GM19455 (cell line): ENCODE data around the gene CILP.
A peak's percentile ranks its signal among the peaks of the same experiment; 100 is the strongest.
"Not testable (repeated sequence)": the region's sequence is repeated elsewhere in the genome, so short reads cannot be mapped to it uniquely, and the experiment has no call there.

ENCODE experiments used
- ATAC-seq: cut with Tn5 transposase; IDR thresholded peaks from one replicate; pipeline ENCODE4 v1.9.1; 2021; ENCODE audit not compliant: unreplicated experiment

The CILP gene

DNA sequence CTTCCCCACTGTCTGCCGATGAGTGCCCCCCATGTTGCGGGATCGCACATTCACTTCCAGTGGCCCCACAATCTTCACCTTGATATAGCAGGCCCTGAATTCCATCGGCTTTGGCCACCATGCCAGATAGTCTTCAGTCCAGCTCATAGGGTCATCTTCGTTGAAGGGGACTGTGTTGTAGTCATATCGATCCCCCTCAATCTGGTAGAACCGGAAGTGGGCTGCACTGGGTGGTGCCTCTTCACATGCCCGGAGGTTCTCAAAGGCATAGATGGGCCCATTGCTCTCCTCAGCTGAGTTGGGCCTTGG is 14.0 kb downstream of the CILP start:
- no peak for ATAC-seq

DNA sequence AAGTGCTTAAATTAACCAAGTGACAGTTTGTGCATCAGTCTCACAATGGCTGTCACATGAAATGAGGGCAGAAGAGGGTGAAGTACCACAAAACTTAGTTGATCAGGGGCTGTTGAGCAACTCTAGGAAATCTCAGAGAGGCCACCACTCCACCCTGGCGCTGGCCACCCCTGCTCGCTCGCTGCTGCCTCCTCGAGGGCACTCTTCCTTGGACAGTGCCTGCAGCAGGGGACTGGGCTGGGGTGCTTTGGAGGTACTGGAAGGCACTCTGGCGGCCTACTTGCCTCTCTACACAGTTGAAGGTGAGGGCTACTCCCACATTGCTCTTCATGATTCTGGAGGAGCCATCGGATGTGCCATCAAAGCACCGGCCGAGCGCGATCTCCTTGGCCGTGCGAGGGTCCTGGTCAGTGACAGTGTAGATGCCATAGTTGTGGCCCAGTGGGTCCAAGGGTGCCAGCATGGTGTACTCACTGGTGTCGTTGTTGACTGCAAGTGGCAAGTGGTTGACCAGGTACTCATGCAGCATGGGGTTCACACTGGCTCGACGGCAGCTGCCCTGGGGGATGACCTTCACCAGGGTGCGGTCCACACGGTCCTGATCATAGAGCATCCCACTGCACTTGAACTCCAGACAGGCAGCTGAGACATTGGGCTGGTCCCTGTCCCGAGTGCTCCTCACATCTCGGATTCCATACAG is 14.5 kb downstream of the CILP start:
- no peak for ATAC-seq

GRCh38 chr15:65195548-65195923 is 15.7 kb downstream of the CILP start:
- ATAC-seq, result no peak

GRCh38 chr15:65194826-65195547 is 16.3 kb downstream of the CILP start:
- no peak for ATAC-seq

DNA sequence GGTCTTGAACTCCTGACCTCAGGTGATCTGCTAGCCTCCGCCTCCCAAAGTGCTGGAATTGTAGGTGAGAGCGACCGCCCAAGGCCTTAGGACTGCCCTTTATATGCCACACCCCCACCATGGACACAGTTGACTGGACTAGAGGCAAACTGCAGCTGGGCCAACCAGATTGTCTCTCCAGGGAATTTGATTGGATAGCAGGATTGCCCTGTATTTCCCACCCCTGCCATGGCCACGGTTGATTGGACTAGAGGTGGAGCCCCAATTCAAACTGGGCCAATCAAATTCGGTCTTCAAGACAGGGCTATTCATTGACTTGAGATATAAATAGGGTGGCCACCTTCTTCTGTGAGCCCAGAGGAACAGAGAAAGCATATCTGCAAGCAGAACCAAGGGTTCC is 19.3 kb downstream of the CILP start:
- no peak for ATAC-seq

- no peak for ATAC-seq
Measured at GRCh38 chr15:65189102-65189740, 22.1 kb downstream of the CILP start.

DNA sequence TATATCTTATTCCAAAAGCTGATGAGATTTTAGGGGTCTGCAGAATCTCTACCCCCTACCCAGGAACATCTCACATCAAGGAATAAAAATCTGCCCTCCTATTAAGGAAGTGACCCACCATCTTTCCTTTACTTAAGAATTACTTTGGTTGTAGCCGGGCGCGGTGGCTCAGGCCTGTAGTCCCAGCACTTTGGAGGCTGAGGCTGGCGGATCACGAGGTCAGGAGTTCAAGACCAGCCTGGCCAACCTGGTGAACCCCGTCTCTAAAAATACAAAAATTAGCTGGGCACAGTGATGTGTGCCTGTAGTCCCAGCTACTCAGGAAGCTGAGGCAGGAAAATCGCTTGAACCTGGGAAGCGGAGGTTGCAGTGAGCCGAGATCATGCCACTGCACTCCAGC is 22.8 kb downstream of the CILP start:
- not testable (repeated sequence) for ATAC-seq

- ATAC-seq, result peak; percentile 78
Measured at GRCh38 chr15:65184868-65185717, 26.2 kb downstream of the CILP start, which contains the start of gene CLPX. Gene CLPX (minus strand): TSS chr15:65185342. CDS start chr15:65185153, 189 bp downstream.

- ATAC-seq, result peak; percentile 17
Measured at GRCh38 chr15:65184305-65184867, 26.9 kb downstream of the CILP start.

DNA sequence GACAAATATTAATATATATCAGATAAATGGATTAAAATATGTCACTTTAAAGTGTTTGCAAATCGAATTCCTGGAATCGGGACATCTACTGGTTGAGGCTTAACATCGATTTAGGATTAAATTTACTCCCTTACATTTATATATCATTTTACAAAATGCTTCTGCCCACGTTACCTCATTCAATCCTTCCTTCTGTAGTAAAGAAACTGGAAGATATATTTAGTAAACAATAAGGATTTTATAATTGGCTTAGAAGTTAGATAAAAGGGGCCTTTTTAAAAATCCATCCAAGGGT is 27.5 kb downstream of the CILP start:
- no peak for ATAC-seq

DNA sequence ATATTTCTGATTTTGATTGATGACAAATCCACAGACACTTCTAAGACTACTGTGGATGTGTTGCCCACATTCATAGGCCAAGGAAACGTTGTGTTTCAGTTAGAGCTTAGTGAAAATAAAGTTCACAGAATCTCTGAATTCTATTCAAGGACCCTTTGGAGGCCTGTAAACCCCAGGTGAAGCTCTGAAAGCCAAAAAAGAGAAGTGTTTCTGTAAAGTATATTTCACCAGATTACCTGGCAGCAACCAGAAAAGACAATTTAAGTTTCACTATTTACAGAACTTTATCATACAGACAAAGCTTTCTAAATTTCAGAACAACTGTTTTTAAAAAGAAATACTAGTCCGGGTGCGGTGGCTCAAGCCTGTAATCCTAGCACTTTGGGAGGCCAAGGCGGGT is 28.7 kb downstream of the CILP start:
- no peak for ATAC-seq

DNA sequence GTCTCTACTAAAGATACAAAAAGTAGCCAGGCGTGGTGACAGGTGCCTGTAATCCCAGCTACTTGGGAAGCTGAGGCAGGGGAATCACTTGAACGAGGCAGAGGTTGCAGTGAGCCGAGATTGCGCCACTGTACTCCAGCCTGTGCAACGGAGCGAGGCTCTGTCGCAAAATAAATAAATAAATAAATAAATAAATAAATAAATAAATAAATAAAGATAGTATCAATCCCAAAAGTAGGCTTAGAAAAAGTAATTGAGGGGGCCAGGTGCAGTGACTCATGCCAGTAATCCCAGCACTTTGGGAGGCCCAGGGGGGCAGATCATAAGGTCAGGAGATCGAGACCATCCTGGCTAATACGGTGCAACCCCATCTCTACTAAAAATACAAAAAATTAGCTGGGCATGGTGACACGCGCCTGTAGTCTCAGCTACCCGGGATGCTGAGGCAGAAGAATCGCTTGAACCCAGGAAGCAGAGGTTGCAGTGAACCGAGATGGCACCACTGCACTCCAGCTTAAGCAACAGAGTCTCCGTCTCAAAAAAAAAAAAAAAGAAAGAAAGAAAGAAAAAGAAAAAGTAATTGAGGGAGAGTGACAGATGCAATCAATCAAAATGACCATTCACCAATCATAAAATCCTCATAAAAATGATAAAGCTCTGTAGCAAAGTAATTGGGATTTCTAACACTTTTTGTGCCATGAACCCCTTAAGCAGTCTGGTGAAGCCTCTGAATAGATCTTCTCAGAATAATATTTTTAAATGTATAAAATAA is 29.5 kb downstream of the CILP start:
- not testable (repeated sequence) for ATAC-seq

DNA sequence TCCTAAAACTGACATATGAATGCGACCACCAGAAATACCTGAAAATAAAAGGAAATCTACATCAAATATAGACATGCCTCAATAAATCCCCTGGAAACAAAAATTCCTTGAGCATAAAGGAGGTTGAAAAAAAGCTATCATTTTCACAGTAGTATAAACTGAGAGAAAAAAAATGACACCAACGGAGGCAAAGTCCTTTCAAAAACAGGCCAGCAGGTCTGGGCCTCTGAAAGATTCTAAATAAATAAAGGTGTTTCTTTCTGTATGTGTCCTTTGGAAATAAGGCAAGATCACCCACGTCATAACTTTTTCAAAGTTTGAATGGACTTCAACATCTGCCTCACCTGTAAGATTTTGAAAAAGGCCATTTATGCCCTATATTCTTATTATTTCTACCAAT is 31.1 kb downstream of the CILP start:
- no peak for ATAC-seq

DNA sequence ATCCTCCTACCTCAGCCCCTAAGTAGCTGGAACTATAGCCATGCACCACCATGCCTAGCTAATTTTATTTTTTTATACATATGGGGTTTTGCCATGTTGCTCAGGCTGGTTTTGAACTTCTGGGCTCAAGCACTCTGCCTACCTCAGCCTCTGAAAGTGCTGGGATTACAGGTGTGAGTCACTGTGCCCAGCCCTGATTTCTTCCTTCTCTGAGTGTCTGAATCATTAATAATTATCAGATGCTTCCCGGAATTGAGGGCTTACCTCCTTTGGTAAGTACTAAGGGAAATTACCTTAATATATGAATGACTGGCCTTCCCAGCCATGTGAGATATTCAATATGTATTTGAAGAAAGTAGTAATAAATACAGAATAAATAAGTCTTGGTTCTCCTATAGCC is 33.4 kb downstream of the CILP start:
- no peak for ATAC-seq

GRCh38 chr15:65176056-65176455 is 35.2 kb downstream of the CILP start:
- ATAC-seq, result no peak

DNA sequence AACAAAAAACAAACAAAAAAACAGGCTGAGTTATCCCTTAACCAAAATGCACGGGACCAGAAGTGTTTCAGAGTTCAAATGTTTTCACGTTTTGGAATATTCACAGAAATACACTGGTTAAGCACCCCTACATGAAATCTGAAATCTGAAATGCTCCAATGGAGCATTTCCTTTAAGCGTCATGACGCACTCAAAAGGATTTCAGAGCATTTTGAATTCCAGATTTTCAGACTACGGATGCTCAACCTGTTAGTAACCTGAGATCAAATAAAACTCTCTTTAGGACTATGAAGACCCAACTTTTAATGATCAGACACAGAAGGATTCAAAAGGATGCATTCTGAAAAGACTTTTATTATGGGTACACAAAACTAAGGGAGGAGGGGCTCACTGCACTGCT is 35.8 kb downstream of the CILP start:
- no peak for ATAC-seq

- no peak for ATAC-seq
Measured at GRCh38 chr15:65174509-65174908, 36.8 kb downstream of the CILP start.

GRCh38 chr15:65172531-65172930 is 38.7 kb downstream of the CILP start:
- no peak for ATAC-seq

GRCh38 chr15:65171428-65171827 is 39.8 kb downstream of the CILP start:
- ATAC-seq, result no peak

DNA sequence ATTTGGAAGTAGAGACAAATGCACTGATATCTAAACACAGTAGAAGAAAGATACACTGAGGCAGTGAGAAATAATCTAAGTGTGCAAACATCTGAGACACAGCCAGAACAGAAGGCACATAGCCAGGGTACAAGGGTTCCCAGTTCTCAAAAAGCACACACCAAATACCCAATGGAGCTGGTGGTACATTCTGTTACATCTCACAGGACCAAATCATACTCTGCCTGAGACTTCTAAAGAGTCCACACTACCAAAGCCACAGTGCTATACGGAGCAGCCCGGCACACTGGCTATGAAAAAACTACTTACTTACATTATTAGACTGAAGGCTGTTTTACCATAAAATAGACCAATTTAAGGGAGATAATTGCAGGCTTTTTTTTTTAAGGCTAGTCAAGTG is 45.4 kb downstream of the CILP start:
- ATAC-seq, result no peak

- no peak for ATAC-seq
Measured at GRCh38 chr15:65164139-65164538, 47.1 kb downstream of the CILP start.
